PC-9 (cell line): ENCODE measurements around the gene HACE1. TPM values are rescaled to one million over a fixed set of nuclear protein-coding genes. Genes with fewer than 3 reads are reported as not detected.
"Not testable (repeated sequence)": the region's sequence is repeated elsewhere in the genome, so short reads cannot be mapped to it uniquely, and the experiment has no call there.

Experiments used
- BruUV-seq: library from RNA; stranded (reverse); fragments of 400-500 nt; replicated peaks from 2 replicates; lab custom pipeline; 2021; lab: Mats Ljungman, UMichigan
- CTCF ChIA-PET: fragments of 300-600 bp; sonication (Branson Sonifier 250); formaldehyde crosslinking; loops from one replicate; lab custom pipeline; 2022; ENCODE audit warnings: antibody characterized with exemption; lab: Charles Lee
- POLR2A ChIA-PET: fragments of 300-600 bp; sonication (Branson Sonifier 250); formaldehyde crosslinking; loops from one replicate; lab custom pipeline; 2022; ENCODE audit warnings: antibody characterized with exemption; ENCODE audit not compliant: unreplicated experiment; lab: Charles Lee
- DNase-seq, 2 experiments: peaks; one replicate each; pipeline versions ENCODE4 v3.0.0 to v3.0.0-alpha.2; 2015 to 2022; ENCODE audit warnings: mixed read lengths in 1 of 2
- H2AFZ ChIP-seq: fragments of 200-600 bp; sonication (generic); 2 replicates; pipeline ENCODE4 v1.8.1; 2017; ENCODE audit warnings: antibody characterized with exemption
- H3F3A ChIP-seq: fragments of 200-600 bp; sonication (generic); 2 replicates; pipeline ENCODE4 v1.8.1; 2017; ENCODE audit warnings: antibody characterized with exemption, mild to moderate bottlenecking, low read depth; ENCODE audit not compliant: insufficient read depth
- H3K27ac ChIP-seq: fragments of 200-600 bp; sonication (generic); 2 replicates; pipeline ENCODE4 v1.6.1; 2016; ENCODE audit warnings: mixed run types
- H3K27me3 ChIP-seq: fragments of 200-600 bp; sonication (generic); 2 replicates; pipeline ENCODE4 v1.6.1; 2016; ENCODE audit warnings: low read depth, mixed run types; ENCODE audit not compliant: insufficient read depth
- H3K36me3 ChIP-seq: fragments of 200-600 bp; sonication (generic); 2 replicates; pipeline ENCODE4 v1.6.1; 2016; ENCODE audit warnings: low read depth, mixed run types
- H3K4me1 ChIP-seq: fragments of 200-600 bp; sonication (generic); replicated peaks from 2 replicates; pipeline ENCODE4 v1.6.1; 2016; ENCODE audit warnings: mixed run types; ENCODE audit not compliant: insufficient read depth
- H3K4me2 ChIP-seq: fragments of 200-600 bp; sonication (generic); 2 replicates; pipeline ENCODE4 v1.6.1; 2017; ENCODE audit warnings: mixed run types
- H3K4me3 ChIP-seq: fragments of 200-600 bp; sonication (generic); 2 replicates; pipeline ENCODE4 v1.6.1; 2016; ENCODE audit warnings: mixed run types
- H3K79me2 ChIP-seq: fragments of 200-600 bp; sonication (generic); 2 replicates; pipeline ENCODE4 v1.6.1; 2017; ENCODE audit warnings: low read depth, mixed run types
- H3K9me2 ChIP-seq: fragments of 200-600 bp; sonication (generic); 2 replicates; pipeline ENCODE4 v1.8.1; 2017; ENCODE audit warnings: mild to moderate bottlenecking; ENCODE audit not compliant: insufficient read depth
- H3K9me3 ChIP-seq: fragments of 200-600 bp; sonication (generic); 2 replicates; pipeline ENCODE4 v1.8.1; 2016; ENCODE audit warnings: low read depth; ENCODE audit not compliant: insufficient read depth
- H4K20me1 ChIP-seq: fragments of 200-600 bp; sonication (generic); 2 replicates; pipeline ENCODE4 v1.8.1; 2017; ENCODE audit not compliant: insufficient read depth
- EZH2 ChIP-seq: fragments of 200-600 bp; sonication (generic); IDR thresholded peaks from 2 replicates; pipeline ENCODE4 v1.8.0; 2017; ENCODE audit warnings: antibody characterized with exemption, low read depth
- intact Hi-C: fragments of 100-400 bp; cut with micrococcal nuclease; formaldehyde crosslinking; loops from one replicate; pipeline ENCODE4 v1.10.0; 2022; ENCODE audit not compliant: unreplicated experiment
- total RNA-seq: library from RNA; stranded (reverse); gene quantifications from 2 replicates; pipeline ENCODE4 v1.2.3, GENCODE V29; 2021
- TF ChIP-seq, protein P1 (sequence below): fragments of 200-600 bp; sonication (generic); conservative IDR thresholded peaks from 2 replicates; pipeline ENCODE4 v1.6.1; 2017; ENCODE audit warnings: mixed run types, antibody characterized with exemption, mild to moderate bottlenecking, moderate library complexity

The HACE1 gene
- total RNA-seq, 1 experiment from 2014 or later = 12.4 TPM

GRCh38 chr6:104843229-104843628, 16.5 kb downstream of the HACE1 start:
- POLR2A ChIA-PET = no interaction called here
- Histone ChIP-seq H3K4me2 (no peak overlapping the region), H3K27ac (no peak overlapping the region), H3K4me3 (no peak overlapping the region), H3K4me1 (no peaks in the 10 kb centered on the region), H3K79me2 (no peaks in the 10 kb centered on the region), H4K20me1 (no peaks in the 10 kb centered on the region), H3K9me2 (no peaks in the 10 kb centered on the region), H3K27me3 (no peaks in the 10 kb centered on the region), H3K9me3 (no peaks in the 10 kb centered on the region), H2AFZ (no peak overlapping the region), H3F3A (no peaks in the 10 kb centered on the region), H3K36me3 (peaks cover 6% of the 10 kb centered on the region; the same call in 1 of the 2 replicates)
- DNase-seq = no peak
- intact Hi-C loops = no loop called here
- TF ChIP-seq, protein P1, sequence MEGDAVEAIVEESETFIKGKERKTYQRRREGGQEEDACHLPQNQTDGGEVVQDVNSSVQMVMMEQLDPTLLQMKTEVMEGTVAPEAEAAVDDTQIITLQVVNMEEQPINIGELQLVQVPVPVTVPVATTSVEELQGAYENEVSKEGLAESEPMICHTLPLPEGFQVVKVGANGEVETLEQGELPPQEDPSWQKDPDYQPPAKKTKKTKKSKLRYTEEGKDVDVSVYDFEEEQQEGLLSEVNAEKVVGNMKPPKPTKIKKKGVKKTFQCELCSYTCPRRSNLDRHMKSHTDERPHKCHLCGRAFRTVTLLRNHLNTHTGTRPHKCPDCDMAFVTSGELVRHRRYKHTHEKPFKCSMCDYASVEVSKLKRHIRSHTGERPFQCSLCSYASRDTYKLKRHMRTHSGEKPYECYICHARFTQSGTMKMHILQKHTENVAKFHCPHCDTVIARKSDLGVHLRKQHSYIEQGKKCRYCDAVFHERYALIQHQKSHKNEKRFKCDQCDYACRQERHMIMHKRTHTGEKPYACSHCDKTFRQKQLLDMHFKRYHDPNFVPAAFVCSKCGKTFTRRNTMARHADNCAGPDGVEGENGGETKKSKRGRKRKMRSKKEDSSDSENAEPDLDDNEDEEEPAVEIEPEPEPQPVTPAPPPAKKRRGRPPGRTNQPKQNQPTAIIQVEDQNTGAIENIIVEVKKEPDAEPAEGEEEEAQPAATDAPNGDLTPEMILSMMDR = no peak
- no peak for TF ChIP-seq EZH2
- BruUV-seq = no TSS peak
- CTCF ChIA-PET = no interaction called here

DNA sequence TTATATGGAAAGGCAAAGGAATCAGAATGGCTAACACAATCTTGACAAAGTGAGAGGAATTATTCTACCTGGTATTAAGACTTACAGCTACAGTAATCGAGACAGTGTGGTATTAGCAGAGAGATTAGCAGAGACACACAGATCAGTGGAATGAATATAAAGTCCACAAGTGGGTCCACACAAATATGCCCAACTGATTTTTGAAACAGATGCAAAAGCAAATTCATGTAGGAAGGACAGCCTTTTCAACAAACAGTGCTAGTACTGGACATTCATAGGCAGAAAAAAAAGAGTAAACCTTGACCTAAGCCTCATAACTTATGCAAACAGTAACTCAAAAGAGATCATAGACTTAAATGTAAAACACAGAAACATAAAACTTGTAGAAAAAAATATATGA, 22.6 kb downstream of the HACE1 start:
- Histone ChIP-seq H3K9me2 (no peaks in the 10 kb centered on the region), H4K20me1 (no peaks in the 10 kb centered on the region), H3K4me3 (no peak overlapping the region), H3K4me2 (no peak overlapping the region), H3K79me2 (no peaks in the 10 kb centered on the region), H3K27ac (no peak overlapping the region), H2AFZ (no peak overlapping the region), H3K4me1 (no peaks in the 10 kb centered on the region), H3K27me3 (no peaks in the 10 kb centered on the region), H3K36me3 (no peaks in the 10 kb centered on the region), H3K9me3 (no peaks in the 10 kb centered on the region), H3F3A (no peaks in the 10 kb centered on the region)
- intact Hi-C loops = no loop called here
- TF ChIP-seq, protein P1 = no peak
- TF ChIP-seq EZH2 = no peak
- ChIA-PET CTCF (no interaction called here), POLR2A (no interaction called here)
- no TSS peak for BruUV-seq
- DNase-seq = no peak

- H4K20me1 ChIP-seq, BruUV-seq, H3K27me3 ChIP-seq, H2AFZ ChIP-seq, intact Hi-C loops, H3K27ac ChIP-seq, H3K79me2 ChIP-seq, DNase-seq, H3K9me3 ChIP-seq, POLR2A ChIA-PET, H3K36me3 ChIP-seq, H3F3A ChIP-seq, H3K4me2 ChIP-seq, H3K9me2 ChIP-seq, CTCF ChIA-PET, H3K4me1 ChIP-seq, H3K4me3 ChIP-seq: not testable (repeated sequence)
Measured at GRCh38 chr6:104836479-104837020, 23.2 kb downstream of the HACE1 start.

- no peaks in the 10 kb centered on the region for H3K9me2 ChIP-seq
- H3K36me3 ChIP-seq = no peaks in the 10 kb centered on the region
- no peaks in the 10 kb centered on the region for H3K27me3 ChIP-seq
- H3K79me2 ChIP-seq = no peaks in the 10 kb centered on the region
- intact Hi-C loops = no loop called here
- H3F3A ChIP-seq = no peaks in the 10 kb centered on the region
- no peak for DNase-seq
- ChIA-PET CTCF (interaction anchor here (0.6 kb wide), 1 partner anchor 487 kb away, joined by 5 read pairs; no protein-coding TSS in a partner anchor), POLR2A (no interaction called here)
- H3K9me3 ChIP-seq = no peaks in the 10 kb centered on the region
- no peak overlapping the region for H3K27ac ChIP-seq
- no peaks in the 10 kb centered on the region for H3K4me1 ChIP-seq
- H3K4me2 ChIP-seq = no peak overlapping the region
- no peak overlapping the region for H2AFZ ChIP-seq
- no peak for TF ChIP-seq EZH2
- TF ChIP-seq, protein P1 = no peak
- no peaks in the 10 kb centered on the region for H4K20me1 ChIP-seq
- no TSS peak for BruUV-seq
- no peak overlapping the region for H3K4me3 ChIP-seq
Measured at GRCh38 chr6:104835782-104836181, 23.9 kb downstream of the HACE1 start.
